ENCODE measurements around the gene PWWP2B.

DNA sequence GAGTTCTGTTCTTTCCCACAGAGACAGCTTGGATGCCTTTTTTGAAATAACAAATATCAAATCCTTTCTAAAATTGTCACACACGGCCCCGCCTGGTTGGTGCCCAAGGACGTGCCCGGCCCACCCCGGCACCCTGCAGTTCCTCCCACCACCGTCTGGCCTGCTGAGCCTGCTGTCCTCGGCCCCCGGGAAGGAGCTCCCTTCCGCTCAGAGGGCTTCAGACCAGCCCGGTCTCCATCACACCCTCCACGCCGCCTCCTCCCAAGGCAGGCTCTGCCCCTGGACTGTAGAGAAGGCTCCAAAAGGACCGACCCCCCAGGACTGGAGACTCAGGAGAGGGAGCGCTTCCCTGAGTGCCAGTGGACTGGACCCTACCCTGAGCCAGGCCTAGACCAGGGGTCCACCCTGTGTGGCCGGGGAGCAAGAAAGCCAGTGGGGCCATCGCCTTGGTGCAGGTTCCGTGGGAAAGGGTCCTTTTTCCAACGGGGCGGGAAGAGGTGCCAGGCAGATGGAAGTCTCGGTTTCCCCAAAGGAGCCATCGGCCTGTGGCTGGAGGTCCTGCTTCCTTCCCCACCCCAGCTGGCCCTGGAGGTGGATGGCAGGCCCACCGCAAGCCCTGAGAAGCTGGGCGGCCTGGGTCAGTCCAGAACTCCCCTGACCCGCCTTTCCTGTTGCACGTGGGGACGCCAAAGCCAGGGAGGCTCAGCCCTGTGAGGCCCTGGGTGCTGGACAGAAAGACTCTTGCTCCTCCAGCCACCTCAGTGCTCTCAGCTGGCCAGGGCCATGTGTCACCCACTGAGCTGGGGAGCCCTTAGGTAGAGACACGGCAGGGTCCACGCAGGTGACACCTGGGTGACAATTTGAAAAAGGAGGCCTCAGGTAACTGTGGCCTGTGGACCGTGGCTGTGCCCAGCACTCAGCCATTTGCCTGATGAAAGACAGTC lies 69.8 kb downstream of the PWWP2B start:
- TF ChIP-seq, protein P1, sequence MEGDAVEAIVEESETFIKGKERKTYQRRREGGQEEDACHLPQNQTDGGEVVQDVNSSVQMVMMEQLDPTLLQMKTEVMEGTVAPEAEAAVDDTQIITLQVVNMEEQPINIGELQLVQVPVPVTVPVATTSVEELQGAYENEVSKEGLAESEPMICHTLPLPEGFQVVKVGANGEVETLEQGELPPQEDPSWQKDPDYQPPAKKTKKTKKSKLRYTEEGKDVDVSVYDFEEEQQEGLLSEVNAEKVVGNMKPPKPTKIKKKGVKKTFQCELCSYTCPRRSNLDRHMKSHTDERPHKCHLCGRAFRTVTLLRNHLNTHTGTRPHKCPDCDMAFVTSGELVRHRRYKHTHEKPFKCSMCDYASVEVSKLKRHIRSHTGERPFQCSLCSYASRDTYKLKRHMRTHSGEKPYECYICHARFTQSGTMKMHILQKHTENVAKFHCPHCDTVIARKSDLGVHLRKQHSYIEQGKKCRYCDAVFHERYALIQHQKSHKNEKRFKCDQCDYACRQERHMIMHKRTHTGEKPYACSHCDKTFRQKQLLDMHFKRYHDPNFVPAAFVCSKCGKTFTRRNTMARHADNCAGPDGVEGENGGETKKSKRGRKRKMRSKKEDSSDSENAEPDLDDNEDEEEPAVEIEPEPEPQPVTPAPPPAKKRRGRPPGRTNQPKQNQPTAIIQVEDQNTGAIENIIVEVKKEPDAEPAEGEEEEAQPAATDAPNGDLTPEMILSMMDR (IDR thresholded peaks at IDR 0.05; ENCODE audit: insufficient read depth, low read length, poor library complexity, severe bottlenecking) = no peak
- no peak for TF ChIP-seq EZH2phosphoT487 (conservative IDR thresholded peaks at IDR 0.05; ENCODE audit: low read length)

Measured in SU-DHL-6 (cell line).